A549 (cell line): Measurements from ENCODE around the gene NUCB1. TPM values are rescaled to one million over a fixed set of nuclear protein-coding genes. Genes with fewer than 3 reads are reported as not detected.

ENCODE experiments used
- ATAC-seq, 2 experiments: fragments of 200-7000 bp in 1 of 2; fragments of >200 bp in 1 of 2; cut with Nextera tagmentation in 1 of 2; cut with Tn5 transposase in 1 of 2; 3 replicates each; pipeline versions ENCODE4 v1.8.0 to v1.9.1; 2018 to 2020; ENCODE audit warnings: mild to moderate bottlenecking in 1 of 2, moderate library complexity in 1 of 2
- CTCF ChIA-PET: fragments of 300-600 bp; sonication (Branson Sonifier 250); formaldehyde crosslinking; extraction: SDS; loops from one replicate; lab custom pipeline; 2021; ENCODE audit warnings: antibody characterized with exemption, inconsistent platforms; lab: Yijun Ruan, JAX
- POLR2A ChIA-PET: fragments of 350-600 bp; formaldehyde crosslinking; extraction: SDS; loops from one replicate; lab custom pipeline; 2021; ENCODE audit warnings: antibody characterized with exemption, inconsistent platforms; lab: Yijun Ruan, JAX
- DNase-seq, 2 experiments: peaks; one replicate each; pipeline versions ENCODE4 v3.0.0 to v3.0.0-alpha.2; 2011 to 2016; ENCODE audit warnings: low read depth in 1 of 2, low spot score in 1 of 2
- FAIRE-seq: peaks from 2 replicates; lab custom pipeline; 2011; peaks lifted over from hg19 to GRCh38; lab: Jason Lieb, UNC
- H3K27ac ChIP-seq, 2 experiments: fragments of >200 bp; sonication (Bioruptor Twin); formaldehyde crosslinking; 3 replicates each; pipeline ENCODE4 v1.5.1; 2016 to 2017
- H3K4me1 ChIP-seq: fragments of >200 bp; sonication (Bioruptor Twin); formaldehyde crosslinking; 3 replicates; pipeline ENCODE4 v1.6.1; 2016
- H3K4me2 ChIP-seq: fragments of >200 bp; sonication (Bioruptor Twin); formaldehyde crosslinking; 3 replicates; pipeline ENCODE4 v1.6.1; 2016
- H3K4me3 ChIP-seq: fragments of >200 bp; sonication (Bioruptor Twin); formaldehyde crosslinking; 3 replicates; pipeline ENCODE4 v1.5.1; 2016
- H3K9me3 ChIP-seq: fragments of >200 bp; sonication (Bioruptor Twin); formaldehyde crosslinking; 3 replicates; pipeline ENCODE4 v1.6.1; 2016
- BHLHE40 ChIP-seq: IDR thresholded peaks from 2 replicates; pipeline ENCODE4 v1.6.1; 2012; ENCODE audit warnings: low read depth, low read length, inconsistent platforms
- CHD2 ChIP-seq: fragments of 150-350 bp; IDR thresholded peaks from 2 replicates; pipeline ENCODE4 v1.6.1; 2014; ENCODE audit warnings: low read length; ENCODE audit not compliant: partially characterized antibody
- FOSL2 ChIP-seq, 2 experiments: fragments of 450-650 bp in 1 of 2; fragments of >200 bp in 1 of 2; sonication (Bioruptor Twin) in 1 of 2; formaldehyde crosslinking; IDR thresholded peaks; 2 replicates each; pipeline versions ENCODE4 v1.5.0 to v1.6.1; 2016 to 2020; ENCODE audit warnings: mild to moderate bottlenecking in 1 of 2, moderate library complexity in 1 of 2
- FOXS1 ChIP-seq: fragments of 250-450 bp; sonication (Bioruptor Pico); IDR thresholded peaks from 2 replicates; pipeline ENCODE4 v1.5.0; 2020; ENCODE audit warnings: mild to moderate bottlenecking, moderate library complexity
- GATA3 ChIP-seq: IDR thresholded peaks from 2 replicates; pipeline ENCODE4 v1.6.1; 2012; ENCODE audit warnings: borderline replicate concordance
- HDAC2 ChIP-seq: fragments of 200-600 bp; sonication (generic); IDR thresholded peaks from 2 replicates; pipeline ENCODE4 v1.6.1; 2016
- HEYL ChIP-seq: fragments of 250-450 bp; sonication (Bioruptor Pico); IDR thresholded peaks from 2 replicates; pipeline ENCODE4 v1.8.0; 2021; ENCODE audit warnings: mild to moderate bottlenecking, moderate library complexity
- HOXB13 ChIP-seq: fragments of 250-450 bp; sonication (Bioruptor Pico); IDR thresholded peaks from 2 replicates; pipeline ENCODE4 v1.5.0; 2020; ENCODE audit warnings: low read depth, mild to moderate bottlenecking, moderate library complexity
- HOXB5 ChIP-seq: fragments of 250-450 bp; sonication (Bioruptor Pico); IDR thresholded peaks from 2 replicates; pipeline ENCODE4 v1.5.0; 2020; ENCODE audit warnings: mild to moderate bottlenecking, moderate library complexity
- JUN ChIP-seq, 2 experiments: fragments of >200 bp; sonication (Bioruptor Twin); formaldehyde crosslinking; IDR thresholded peaks; 2 replicates in 1 of 2; 3 replicates in 1 of 2; pipeline ENCODE4 v1.6.1; 2016 to 2017
- KDM1A ChIP-seq: fragments of 200-600 bp; sonication (generic); IDR thresholded peaks from 2 replicates; pipeline ENCODE4 v1.6.1; 2016; ENCODE audit warnings: low read depth, mild to moderate bottlenecking
- KDM5A ChIP-seq: fragments of 200-600 bp; sonication (generic); IDR thresholded peaks from 2 replicates; pipeline ENCODE4 v1.6.1; 2016; ENCODE audit warnings: antibody characterized with exemption, mild to moderate bottlenecking
- MAFK ChIP-seq: fragments of 450-650 bp; IDR thresholded peaks from 2 replicates; pipeline ENCODE4 v1.6.1; 2014; ENCODE audit not compliant: partially characterized antibody
- NFE2L2 ChIP-seq: fragments of 150-350 bp; conservative IDR thresholded peaks from 2 replicates; pipeline ENCODE4 v1.6.1; 2014; ENCODE audit warnings: low read length
- POLR2A ChIP-seq: IDR thresholded peaks from 2 replicates; pipeline ENCODE4 v1.6.1; 2012; ENCODE audit warnings: mild to moderate bottlenecking, low read length
- POLR2AphosphoS2 ChIP-seq: conservative IDR thresholded peaks from 2 replicates; pipeline ENCODE4 v1.6.1; 2012; ENCODE audit warnings: low read length, improper control_type of control experiment, inconsistent platforms
- RAD21 ChIP-seq, 2 experiments: fragments of >200 bp in 1 of 2; sonication (Bioruptor Twin) in 1 of 2; formaldehyde crosslinking in 1 of 2; IDR thresholded peaks in 1 of 2; conservative IDR thresholded peaks in 1 of 2; 2 replicates in 1 of 2; 3 replicates in 1 of 2; pipeline ENCODE4 v1.6.1; 2012 to 2018; ENCODE audit warnings: inconsistent platforms in 1 of 2
- RCOR1 ChIP-seq: fragments of 150-350 bp; IDR thresholded peaks from 2 replicates; pipeline ENCODE4 v1.6.1; 2014; ENCODE audit warnings: antibody characterized with exemption, low read length, low read depth
- TFCP2L1 ChIP-seq: fragments of 250-450 bp; sonication (Bioruptor Pico); IDR thresholded peaks from 2 replicates; pipeline ENCODE4 v1.5.0; 2021; ENCODE audit warnings: mild to moderate bottlenecking
- TP53 ChIP-seq: fragments of 250-450 bp; sonication (Bioruptor Pico); IDR thresholded peaks from 2 replicates; pipeline ENCODE4 v1.5.0; 2021; ENCODE audit warnings: mild to moderate bottlenecking, moderate library complexity
- ZC3H11A ChIP-seq: fragments of 450-650 bp; IDR thresholded peaks from 2 replicates; pipeline ENCODE4 v1.6.1; 2014; ENCODE audit warnings: antibody characterized with exemption, mild to moderate bottlenecking
- ZFP36 ChIP-seq: fragments of 450-650 bp; IDR thresholded peaks from 2 replicates; pipeline ENCODE4 v1.6.1; 2014; ENCODE audit warnings: borderline replicate concordance; ENCODE audit not compliant: partially characterized antibody
- ZSCAN20 ChIP-seq: fragments of 250-450 bp; sonication (Bioruptor Pico); IDR thresholded peaks from 2 replicates; pipeline ENCODE4 v1.8.0; 2022; ENCODE audit warnings: mild to moderate bottlenecking, moderate library complexity
- WGBS: methylation state at CpG from one replicate; pipeline ENCODE4 v1.1.6; 2017; ENCODE audit errors: missing lambda C conversion rate; 5-methylcytosine and 5-hydroxymethylcytosine counted together
- polyA plus RNA-seq, 4 experiments: library from polyadenylated mRNA; depleted of rRNA in 3 of 4; stranded (reverse); fragments of >200 nt; fragmentation: RNase III in 1 of 4; extraction: RNeasy Plus Mini Kit Qiagen cat#74134 plus additional on column Dnase treatment in 1 of 4; gene quantifications; 2 replicates in 3 of 4; 3 replicates in 1 of 4; pipeline ENCODE4 v1.2.3, GENCODE V29; 2011 to 2017
- TF ChIP-seq, protein P1 (sequence below): IDR thresholded peaks from 2 replicates; pipeline ENCODE4 v1.6.1; 2012
- TF ChIP-seq, protein P2 (sequence below): fragments of 200-600 bp; sonication (generic); IDR thresholded peaks from 2 replicates; pipeline ENCODE4 v1.6.1; 2016; ENCODE audit warnings: antibody characterized with exemption, mild to moderate bottlenecking, moderate library complexity
- TF ChIP-seq, protein P3 (sequence below): IDR thresholded peaks from 2 replicates; pipeline ENCODE4 v1.6.1; 2012
- TF ChIP-seq, protein P4 (sequence below): fragments of 450-650 bp; IDR thresholded peaks from 2 replicates; pipeline ENCODE4 v1.6.1; 2014; ENCODE audit warnings: antibody characterized with exemption
- TF ChIP-seq, protein P5 (sequence below): fragments of >200 bp; sonication (Bioruptor Twin); formaldehyde crosslinking; IDR thresholded peaks from 3 replicates; pipeline ENCODE4 v1.5.1; 2016
- TF ChIP-seq, protein P6 (sequence below): fragments of 250-450 bp; sonication (Bioruptor Pico); IDR thresholded peaks from 2 replicates; pipeline ENCODE4 v1.5.0; 2020; ENCODE audit warnings: low read depth, mild to moderate bottlenecking, moderate library complexity
- TF ChIP-seq, protein P7 (sequence below): fragments of >200 bp; sonication (Bioruptor Twin); formaldehyde crosslinking; IDR thresholded peaks from 3 replicates; pipeline ENCODE4 v1.6.1; 2016

NUCB1 gene
- polyA plus RNA-seq, 2 of the 4 experiments (the other 2 are of a cell fraction) = 79.5 to 182 TPM

DNA sequence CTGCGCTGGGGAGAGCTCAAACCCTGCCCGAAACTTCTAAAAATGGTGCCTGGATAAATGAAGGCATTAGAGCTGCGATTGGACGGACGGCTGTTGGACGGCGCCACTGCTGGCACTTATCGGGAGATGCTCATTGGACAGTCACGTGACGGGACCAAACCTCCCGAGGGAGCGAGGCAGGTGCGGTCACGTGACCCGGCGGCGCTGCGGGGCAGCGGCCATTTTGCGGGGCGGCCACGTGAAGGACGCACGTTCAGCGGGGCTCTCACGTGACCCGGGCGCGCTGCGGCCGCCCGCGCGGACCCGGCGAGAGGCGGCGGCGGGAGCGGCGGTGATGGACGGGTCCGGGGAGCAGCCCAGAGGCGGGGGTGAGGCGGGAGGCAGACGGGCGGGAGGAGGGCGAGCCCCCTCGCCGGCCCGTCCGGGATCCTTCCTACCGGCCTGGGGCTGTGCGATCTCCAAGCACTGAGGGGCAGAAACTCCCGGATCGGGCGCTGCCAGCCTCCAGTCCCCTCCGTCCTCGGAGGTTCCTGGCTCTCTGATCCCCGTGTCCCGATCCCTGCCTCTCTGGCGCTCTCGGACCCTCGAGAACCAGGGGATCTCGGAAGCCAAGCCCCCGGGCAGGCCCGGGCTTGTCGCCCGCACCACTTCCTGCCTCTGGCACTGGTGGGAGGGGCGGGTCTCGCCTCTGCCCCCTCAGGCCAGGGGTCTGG is 54.6 kb downstream of the NUCB1 start, which contains the start of gene BAX:
BAX (plus strand) TSS at position 281 of the 713 bp plus-strand sequence; CDS start at position 335, 54 bp downstream.
- ChIA-PET CTCF (interaction anchor here (0.8 to 2.6 kb wide), 13 partner anchors 11 to 164 kb away, joined by 3 to 15 read pairs (median 5); partner anchors contain the start of genes GYS1, HSD17B14, NUCB1 and RUVBL2), POLR2A (interaction anchor here (0.6 to 6.5 kb wide), 13 partner anchors 9 to 451 kb away, joined by 3 to 47 read pairs (median 6); partner anchors contain the start of genes DHDH, NUCB1, PPP1R15A and SPHK2)
- ATAC-seq = peak; percentile 90 to 92
- DNase-seq = peak; percentile 99 to 100
- peak; percentile 97 for FAIRE-seq
- WGBS = 2% methylated on average over 43 of the region's 71 CpGs
- peak within 1 kb of the TSS; percentile 83 for H3K4me3 ChIP-seq
- H3K4me2 ChIP-seq = peak within 1 kb of the TSS; percentile 97
- peak within 1 kb of the TSS; percentile 96 to 97 for H3K27ac ChIP-seq
- H3K4me1 ChIP-seq = peaks cover 15% of the 10 kb centered on the region
- no peaks in the 10 kb centered on the region for H3K9me3 ChIP-seq
- peak; percentile 37 to 95; a peak in 4 of 5 replicates for TF ChIP-seq JUN (IDR thresholded peaks at IDR 0.05)
- TF ChIP-seq HOXB13 (CRISPR knock-in tag) = peak; percentile 59; the same call in 1 of the 2 replicates
- no peak for TF ChIP-seq HDAC2
- TF ChIP-seq POLR2A = peak; percentile 67
- peak; percentile 96 for TF ChIP-seq BHLHE40
- TF ChIP-seq, protein P1, sequence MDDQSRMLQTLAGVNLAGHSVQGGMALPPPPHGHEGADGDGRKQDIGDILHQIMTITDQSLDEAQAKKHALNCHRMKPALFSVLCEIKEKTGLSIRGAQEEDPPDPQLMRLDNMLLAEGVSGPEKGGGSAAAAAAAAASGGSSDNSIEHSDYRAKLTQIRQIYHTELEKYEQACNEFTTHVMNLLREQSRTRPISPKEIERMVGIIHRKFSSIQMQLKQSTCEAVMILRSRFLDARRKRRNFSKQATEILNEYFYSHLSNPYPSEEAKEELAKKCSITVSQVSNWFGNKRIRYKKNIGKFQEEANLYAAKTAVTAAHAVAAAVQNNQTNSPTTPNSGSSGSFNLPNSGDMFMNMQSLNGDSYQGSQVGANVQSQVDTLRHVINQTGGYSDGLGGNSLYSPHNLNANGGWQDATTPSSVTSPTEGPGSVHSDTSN = no peak
- TF ChIP-seq, protein P2, sequence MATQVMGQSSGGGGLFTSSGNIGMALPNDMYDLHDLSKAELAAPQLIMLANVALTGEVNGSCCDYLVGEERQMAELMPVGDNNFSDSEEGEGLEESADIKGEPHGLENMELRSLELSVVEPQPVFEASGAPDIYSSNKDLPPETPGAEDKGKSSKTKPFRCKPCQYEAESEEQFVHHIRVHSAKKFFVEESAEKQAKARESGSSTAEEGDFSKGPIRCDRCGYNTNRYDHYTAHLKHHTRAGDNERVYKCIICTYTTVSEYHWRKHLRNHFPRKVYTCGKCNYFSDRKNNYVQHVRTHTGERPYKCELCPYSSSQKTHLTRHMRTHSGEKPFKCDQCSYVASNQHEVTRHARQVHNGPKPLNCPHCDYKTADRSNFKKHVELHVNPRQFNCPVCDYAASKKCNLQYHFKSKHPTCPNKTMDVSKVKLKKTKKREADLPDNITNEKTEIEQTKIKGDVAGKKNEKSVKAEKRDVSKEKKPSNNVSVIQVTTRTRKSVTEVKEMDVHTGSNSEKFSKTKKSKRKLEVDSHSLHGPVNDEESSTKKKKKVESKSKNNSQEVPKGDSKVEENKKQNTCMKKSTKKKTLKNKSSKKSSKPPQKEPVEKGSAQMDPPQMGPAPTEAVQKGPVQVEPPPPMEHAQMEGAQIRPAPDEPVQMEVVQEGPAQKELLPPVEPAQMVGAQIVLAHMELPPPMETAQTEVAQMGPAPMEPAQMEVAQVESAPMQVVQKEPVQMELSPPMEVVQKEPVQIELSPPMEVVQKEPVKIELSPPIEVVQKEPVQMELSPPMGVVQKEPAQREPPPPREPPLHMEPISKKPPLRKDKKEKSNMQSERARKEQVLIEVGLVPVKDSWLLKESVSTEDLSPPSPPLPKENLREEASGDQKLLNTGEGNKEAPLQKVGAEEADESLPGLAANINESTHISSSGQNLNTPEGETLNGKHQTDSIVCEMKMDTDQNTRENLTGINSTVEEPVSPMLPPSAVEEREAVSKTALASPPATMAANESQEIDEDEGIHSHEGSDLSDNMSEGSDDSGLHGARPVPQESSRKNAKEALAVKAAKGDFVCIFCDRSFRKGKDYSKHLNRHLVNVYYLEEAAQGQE = peak; percentile 47; the same call in 1 of the 2 replicates
- TF ChIP-seq MAFK = no peak
- TF ChIP-seq FOSL2 (IDR thresholded peaks at IDR 0.05) = no peak
- TF ChIP-seq FOSL2 (CRISPR knock-in tag; IDR thresholded peaks at IDR 0.05) = peak; percentile 81
- peak; percentile 95 for TF ChIP-seq HOXB5
- TF ChIP-seq NFE2L2 = no peak
- TF ChIP-seq KDM5A = peak; percentile 51; the same call in 1 of the 2 replicates
- TF ChIP-seq CHD2 = peak; percentile 36
- TF ChIP-seq TP53 (CRISPR knock-in tag) = peak; percentile 75; the same call in 1 of the 2 replicates
- TF ChIP-seq HEYL = peak; percentile 80
- TF ChIP-seq, protein P3, sequence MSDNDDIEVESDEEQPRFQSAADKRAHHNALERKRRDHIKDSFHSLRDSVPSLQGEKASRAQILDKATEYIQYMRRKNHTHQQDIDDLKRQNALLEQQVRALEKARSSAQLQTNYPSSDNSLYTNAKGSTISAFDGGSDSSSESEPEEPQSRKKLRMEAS = peak; percentile 91
- TF ChIP-seq, protein P4, sequence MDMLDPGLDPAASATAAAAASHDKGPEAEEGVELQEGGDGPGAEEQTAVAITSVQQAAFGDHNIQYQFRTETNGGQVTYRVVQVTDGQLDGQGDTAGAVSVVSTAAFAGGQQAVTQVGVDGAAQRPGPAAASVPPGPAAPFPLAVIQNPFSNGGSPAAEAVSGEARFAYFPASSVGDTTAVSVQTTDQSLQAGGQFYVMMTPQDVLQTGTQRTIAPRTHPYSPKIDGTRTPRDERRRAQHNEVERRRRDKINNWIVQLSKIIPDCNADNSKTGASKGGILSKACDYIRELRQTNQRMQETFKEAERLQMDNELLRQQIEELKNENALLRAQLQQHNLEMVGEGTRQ = peak; percentile 100
- TF ChIP-seq FOXS1 (CRISPR knock-in tag) = peak; percentile 95
- peak; percentile 33; the same call in 1 of the 2 replicates for TF ChIP-seq GATA3
- peak; percentile 81; the same call in 1 of the 2 replicates for TF ChIP-seq ZSCAN20 (CRISPR knock-in tag)
- TF ChIP-seq, protein P5, sequence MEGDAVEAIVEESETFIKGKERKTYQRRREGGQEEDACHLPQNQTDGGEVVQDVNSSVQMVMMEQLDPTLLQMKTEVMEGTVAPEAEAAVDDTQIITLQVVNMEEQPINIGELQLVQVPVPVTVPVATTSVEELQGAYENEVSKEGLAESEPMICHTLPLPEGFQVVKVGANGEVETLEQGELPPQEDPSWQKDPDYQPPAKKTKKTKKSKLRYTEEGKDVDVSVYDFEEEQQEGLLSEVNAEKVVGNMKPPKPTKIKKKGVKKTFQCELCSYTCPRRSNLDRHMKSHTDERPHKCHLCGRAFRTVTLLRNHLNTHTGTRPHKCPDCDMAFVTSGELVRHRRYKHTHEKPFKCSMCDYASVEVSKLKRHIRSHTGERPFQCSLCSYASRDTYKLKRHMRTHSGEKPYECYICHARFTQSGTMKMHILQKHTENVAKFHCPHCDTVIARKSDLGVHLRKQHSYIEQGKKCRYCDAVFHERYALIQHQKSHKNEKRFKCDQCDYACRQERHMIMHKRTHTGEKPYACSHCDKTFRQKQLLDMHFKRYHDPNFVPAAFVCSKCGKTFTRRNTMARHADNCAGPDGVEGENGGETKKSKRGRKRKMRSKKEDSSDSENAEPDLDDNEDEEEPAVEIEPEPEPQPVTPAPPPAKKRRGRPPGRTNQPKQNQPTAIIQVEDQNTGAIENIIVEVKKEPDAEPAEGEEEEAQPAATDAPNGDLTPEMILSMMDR = no peak
- TF ChIP-seq, protein P6, sequence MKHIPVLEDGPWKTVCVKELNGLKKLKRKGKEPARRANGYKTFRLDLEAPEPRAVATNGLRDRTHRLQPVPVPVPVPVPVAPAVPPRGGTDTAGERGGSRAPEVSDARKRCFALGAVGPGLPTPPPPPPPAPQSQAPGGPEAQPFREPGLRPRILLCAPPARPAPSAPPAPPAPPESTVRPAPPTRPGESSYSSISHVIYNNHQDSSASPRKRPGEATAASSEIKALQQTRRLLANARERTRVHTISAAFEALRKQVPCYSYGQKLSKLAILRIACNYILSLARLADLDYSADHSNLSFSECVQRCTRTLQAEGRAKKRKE (CRISPR knock-in tag) = peak; percentile 32; the same call in 1 of the 2 replicates
- 0 out of 2 replicates have a peak, but pooled peaks have one; percentile 33 for TF ChIP-seq TFCP2L1 (CRISPR knock-in tag)
- peak; percentile 31 to 63 for TF ChIP-seq RAD21 (conservative IDR thresholded peaks at IDR 0.05 in 1 of 2, IDR thresholded peaks at IDR 0.05 in 1 of 2)
- no peak for TF ChIP-seq POLR2AphosphoS2
- no peak for TF ChIP-seq ZC3H11A
- TF ChIP-seq, protein P7, sequence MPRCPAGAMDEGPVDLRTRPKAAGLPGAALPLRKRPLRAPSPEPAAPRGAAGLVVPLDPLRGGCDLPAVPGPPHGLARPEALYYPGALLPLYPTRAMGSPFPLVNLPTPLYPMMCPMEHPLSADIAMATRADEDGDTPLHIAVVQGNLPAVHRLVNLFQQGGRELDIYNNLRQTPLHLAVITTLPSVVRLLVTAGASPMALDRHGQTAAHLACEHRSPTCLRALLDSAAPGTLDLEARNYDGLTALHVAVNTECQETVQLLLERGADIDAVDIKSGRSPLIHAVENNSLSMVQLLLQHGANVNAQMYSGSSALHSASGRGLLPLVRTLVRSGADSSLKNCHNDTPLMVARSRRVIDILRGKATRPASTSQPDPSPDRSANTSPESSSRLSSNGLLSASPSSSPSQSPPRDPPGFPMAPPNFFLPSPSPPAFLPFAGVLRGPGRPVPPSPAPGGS = no peak; the same call in 2 of the 3 replicates
- no peak for TF ChIP-seq RCOR1
- no peak for TF ChIP-seq ZFP36
- TF ChIP-seq KDM1A = no peak
